ENCODE measurements around the gene DMD. TPM values are rescaled to one million over a fixed set of nuclear protein-coding genes. Genes with fewer than 3 reads are reported as not detected.

The DMD gene
- total and polyA plus RNA-seq, 2 donors (not counting 1 experiment from before 2014, with no cell fraction given): 2.0 to 51.8 TPM

DNA sequence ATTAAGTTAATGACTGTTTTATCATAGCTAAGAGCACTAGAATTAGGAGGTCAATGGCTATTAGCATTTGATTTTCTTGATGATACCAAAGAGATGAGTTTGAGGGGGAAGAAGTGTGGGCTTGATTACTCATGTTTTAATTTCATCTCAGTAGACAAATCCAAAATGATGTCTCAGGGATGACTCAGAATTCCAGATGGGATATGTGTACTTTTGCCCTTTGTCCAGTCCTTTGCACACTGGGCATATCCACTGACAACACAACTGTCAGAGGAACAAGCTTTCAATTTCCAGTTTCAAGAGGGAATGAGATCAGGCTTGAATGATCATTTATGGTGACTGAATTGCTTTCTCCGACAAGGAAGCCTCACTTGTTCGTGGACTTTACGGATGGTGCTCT, 1814.2 kb downstream of the DMD start:
- Histone ChIP-seq H3K79me2 (ENCODE audit: control insufficient read depth, insufficient read depth, low read length) (no peaks in the 10 kb centered on the region), H3K4me1 (ENCODE audit: control insufficient read depth in 2 of 2, insufficient read depth in 2 of 2, low read length in 2 of 2) (no peaks in the 10 kb centered on the region), H3K36me3 (replicated peaks in 1 of 2; ENCODE audit: control extremely low read depth in 1 of 2, control insufficient read depth in 1 of 2, extremely low read depth in 1 of 2, insufficient read depth in 2 of 2, low read length in 1 of 2) (no peaks in the 10 kb centered on the region), H3K4me3 (ENCODE audit: control extremely low read depth in 1 of 5, extremely low read depth in 1 of 5, insufficient read depth in 1 of 5, low read depth in 2 of 5, low read length in 4 of 5) (no peak overlapping the region), H3K27me3 (replicated peaks in 1 of 4; ENCODE audit: control extremely low read depth in 1 of 4, control insufficient read depth in 3 of 4, insufficient read depth in 4 of 4, low read length in 3 of 4) (peaks cover 0 to 2% (median 0%) of the 10 kb centered on the region in 4 experiments), H4K20me1 (ENCODE audit: control insufficient read depth, insufficient read depth, low read length, poor library complexity, severe bottlenecking) (no peaks in the 10 kb centered on the region), H3K9ac (ENCODE audit: low read length) (no peak overlapping the region), H3K9me3 (ENCODE audit: control extremely low read depth in 1 of 3, control insufficient read depth in 2 of 3, insufficient read depth in 1 of 3, low read length in 2 of 3) (peaks cover 0 to 4% (median 0%) of the 10 kb centered on the region in 3 donors), H2AFZ (ENCODE audit: insufficient read depth, low read depth, low read length, poor library complexity, severe bottlenecking) (no peak overlapping the region), H3K4me2 (replicated peaks; ENCODE audit: low read depth, low read length, poor library complexity, severe bottlenecking) (no peak overlapping the region), H3K27ac (ENCODE audit: low read length in 2 of 2) (no peak overlapping the region)
- no peaks in the 10 kb centered on the region for H3K9me3 Mint-ChIP-seq (ENCODE audit: insufficient read depth)
- no peaks in the 10 kb centered on the region for H3K27me3 Mint-ChIP-seq
- WGBS (ENCODE audit: insufficient coverage): 100% methylated on average over 1 of the region's 3 CpGs
- H3K27ac Mint-ChIP-seq: no peak overlapping the region
- no peak for ATAC-seq (ENCODE audit: low read depth)
- no peak overlapping the region for H3K4me3 Mint-ChIP-seq
- CTCF ChIA-PET: no interaction called here
- H3K4me1 Mint-ChIP-seq: no peaks in the 10 kb centered on the region
- TF ChIP-seq EZH2 (IDR thresholded peaks at IDR 0.05; ENCODE audit: borderline replicate concordance, insufficient read depth, low read depth, low read length, poor library complexity, severe bottlenecking): no peak
- TF ChIP-seq, protein P1, sequence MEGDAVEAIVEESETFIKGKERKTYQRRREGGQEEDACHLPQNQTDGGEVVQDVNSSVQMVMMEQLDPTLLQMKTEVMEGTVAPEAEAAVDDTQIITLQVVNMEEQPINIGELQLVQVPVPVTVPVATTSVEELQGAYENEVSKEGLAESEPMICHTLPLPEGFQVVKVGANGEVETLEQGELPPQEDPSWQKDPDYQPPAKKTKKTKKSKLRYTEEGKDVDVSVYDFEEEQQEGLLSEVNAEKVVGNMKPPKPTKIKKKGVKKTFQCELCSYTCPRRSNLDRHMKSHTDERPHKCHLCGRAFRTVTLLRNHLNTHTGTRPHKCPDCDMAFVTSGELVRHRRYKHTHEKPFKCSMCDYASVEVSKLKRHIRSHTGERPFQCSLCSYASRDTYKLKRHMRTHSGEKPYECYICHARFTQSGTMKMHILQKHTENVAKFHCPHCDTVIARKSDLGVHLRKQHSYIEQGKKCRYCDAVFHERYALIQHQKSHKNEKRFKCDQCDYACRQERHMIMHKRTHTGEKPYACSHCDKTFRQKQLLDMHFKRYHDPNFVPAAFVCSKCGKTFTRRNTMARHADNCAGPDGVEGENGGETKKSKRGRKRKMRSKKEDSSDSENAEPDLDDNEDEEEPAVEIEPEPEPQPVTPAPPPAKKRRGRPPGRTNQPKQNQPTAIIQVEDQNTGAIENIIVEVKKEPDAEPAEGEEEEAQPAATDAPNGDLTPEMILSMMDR (IDR thresholded peaks at IDR 0.05): no peak
- POLR2A ChIA-PET: no interaction called here
- DNase-seq: no peak
- intact Hi-C loops (cut with micrococcal nuclease): no loop called here

DNA sequence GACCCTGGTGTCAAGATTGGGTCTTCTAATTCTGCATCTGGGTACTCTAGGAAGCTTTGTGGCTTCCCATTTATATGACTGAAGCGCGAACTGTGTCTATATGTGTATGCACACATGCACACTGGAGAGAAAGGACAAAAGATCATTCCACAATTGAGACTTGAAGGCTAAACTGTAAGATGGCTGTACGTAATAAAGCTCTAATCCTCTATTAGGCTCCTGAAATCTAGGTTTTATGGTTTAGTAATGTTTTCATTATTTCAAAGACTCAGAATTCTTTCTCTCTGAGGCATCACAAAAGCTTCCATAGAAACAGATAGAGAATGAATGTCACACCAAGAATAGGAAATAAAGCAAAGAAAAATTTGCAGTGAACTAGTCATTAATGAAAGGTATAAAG, 1818.8 kb downstream of the DMD start:
- Histone ChIP-seq H3K4me2 (replicated peaks; ENCODE audit: low read depth, low read length, poor library complexity, severe bottlenecking) (no peak overlapping the region), H3K9me3 (ENCODE audit: control extremely low read depth in 1 of 3, control insufficient read depth in 2 of 3, insufficient read depth in 1 of 3, low read length in 2 of 3) (no peaks in the 10 kb centered on the region), H4K20me1 (ENCODE audit: control insufficient read depth, insufficient read depth, low read length, poor library complexity, severe bottlenecking) (no peaks in the 10 kb centered on the region), H3K9ac (ENCODE audit: low read length) (no peak overlapping the region), H3K4me3 (ENCODE audit: control extremely low read depth in 1 of 5, extremely low read depth in 1 of 5, insufficient read depth in 1 of 5, low read depth in 2 of 5, low read length in 4 of 5) (no peak overlapping the region), H3K27me3 (replicated peaks in 1 of 4; ENCODE audit: control extremely low read depth in 1 of 4, control insufficient read depth in 3 of 4, insufficient read depth in 4 of 4, low read length in 3 of 4) (no peaks in the 10 kb centered on the region), H2AFZ (ENCODE audit: insufficient read depth, low read depth, low read length, poor library complexity, severe bottlenecking) (no peak overlapping the region), H3K36me3 (replicated peaks in 1 of 2; ENCODE audit: control extremely low read depth in 1 of 2, control insufficient read depth in 1 of 2, extremely low read depth in 1 of 2, insufficient read depth in 2 of 2, low read length in 1 of 2) (no peaks in the 10 kb centered on the region), H3K4me1 (ENCODE audit: control insufficient read depth in 2 of 2, insufficient read depth in 2 of 2, low read length in 2 of 2) (no peaks in the 10 kb centered on the region), H3K79me2 (ENCODE audit: control insufficient read depth, insufficient read depth, low read length) (no peaks in the 10 kb centered on the region), H3K27ac (ENCODE audit: low read length in 2 of 2) (no peak overlapping the region)
- no peak for ATAC-seq (ENCODE audit: low read depth)
- intact Hi-C loops (cut with micrococcal nuclease): no loop called here
- no CpG with 5 or more reads among the region's 3 CpGs for WGBS (ENCODE audit: insufficient coverage)
- no peak overlapping the region for H3K27ac Mint-ChIP-seq
- no peaks in the 10 kb centered on the region for H3K9me3 Mint-ChIP-seq (ENCODE audit: insufficient read depth)
- POLR2A ChIA-PET: no interaction called here
- DNase-seq: no peak
- H3K4me3 Mint-ChIP-seq: no peak overlapping the region
- H3K27me3 Mint-ChIP-seq: no peaks in the 10 kb centered on the region
- no peak for TF ChIP-seq EZH2 (IDR thresholded peaks at IDR 0.05; ENCODE audit: borderline replicate concordance, insufficient read depth, low read depth, low read length, poor library complexity, severe bottlenecking)
- TF ChIP-seq, protein P1 (IDR thresholded peaks at IDR 0.05): no peak
- CTCF ChIA-PET: no interaction called here
- H3K4me1 Mint-ChIP-seq: no peaks in the 10 kb centered on the region
